Stimulated activated memory B cell treated with anti-CD40 and anti-IgM and Interleukin-4, amounts not matched to agents 10 μg/mL and 1 μg/mL and 100 μg/mL, for 72 hours (primary cell): Measurements from ENCODE around the gene HPCA.

Experiments
- ATAC-seq: fragments of 150-1000 bp; cut with Tn5 transposase; 2 replicates; pipeline ENCODE4 v1.10.0; 2021
- H3K27ac Mint-ChIP-seq: one replicate; pipeline ENCODE4 v1.8.0; 2022; ENCODE audit warnings: mild to moderate bottlenecking, mixed read lengths
- H3K27me3 Mint-ChIP-seq: one replicate; pipeline ENCODE4 v1.8.0; 2022; ENCODE audit warnings: mixed read lengths
- H3K36me3 Mint-ChIP-seq: one replicate; pipeline ENCODE4 v1.8.0; 2022; ENCODE audit warnings: mixed read lengths
- H3K4me1 Mint-ChIP-seq: one replicate; pipeline ENCODE4 v1.8.0; 2022; ENCODE audit warnings: mixed read lengths
- H3K4me3 Mint-ChIP-seq: one replicate; pipeline ENCODE4 v1.8.0; 2022; ENCODE audit warnings: mild to moderate bottlenecking, moderate library complexity, mixed read lengths
- H3K9me3 Mint-ChIP-seq: one replicate; pipeline ENCODE4 v1.8.0; 2022; ENCODE audit warnings: mixed read lengths

HPCA gene

DNA sequence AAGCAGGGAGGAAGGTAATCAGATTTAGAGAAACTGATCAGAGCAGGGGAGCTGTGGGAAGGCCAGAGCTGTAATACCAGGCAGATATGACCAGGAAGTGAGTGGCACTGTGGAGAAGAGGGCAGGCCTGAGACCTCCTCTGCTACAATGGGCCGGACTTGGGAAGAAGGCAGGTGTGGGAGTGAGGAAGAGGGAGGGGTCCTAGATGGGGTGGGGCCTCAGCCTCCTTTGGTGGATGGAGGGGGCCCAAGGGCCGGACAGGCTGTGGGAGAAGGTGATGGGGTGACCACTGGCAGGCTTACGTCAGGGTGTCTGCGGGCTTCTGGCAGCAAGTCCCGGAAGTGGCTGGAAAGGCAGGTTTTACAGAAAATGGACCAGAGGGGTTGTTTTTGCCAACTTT is 5.0 kb upstream of the HPCA start:
- H3K27me3 Mint-ChIP-seq, result peaks cover 60% of the 10 kb centered on the region
- H3K27ac Mint-ChIP-seq, result no peak overlapping the region
- no peak overlapping the region for H3K4me3 Mint-ChIP-seq
- no peak for ATAC-seq
- H3K36me3 Mint-ChIP-seq, result no peaks in the 10 kb centered on the region
- peaks cover 4% of the 10 kb centered on the region for H3K4me1 Mint-ChIP-seq
- H3K9me3 Mint-ChIP-seq, result no peaks in the 10 kb centered on the region

- Mint-ChIP-seq H3K4me3 (no peak overlapping the region), H3K27me3 (peaks cover 61% of the 10 kb centered on the region), H3K4me1 (no peaks in the 10 kb centered on the region), H3K36me3 (no peaks in the 10 kb centered on the region), H3K9me3 (no peaks in the 10 kb centered on the region), H3K27ac (no peak overlapping the region)
- ATAC-seq, result no peak
These were observed 4.1 kb upstream of the HPCA start for GRCh38 chr1:32881871-32882850.

GRCh38 chr1:32883338-32884031 is 2.8 kb upstream of the HPCA start:
- H3K27me3 Mint-ChIP-seq, result peaks cover 63% of the 10 kb centered on the region
- H3K27ac Mint-ChIP-seq, result no peak overlapping the region
- H3K4me1 Mint-ChIP-seq, result no peaks in the 10 kb centered on the region
- H3K36me3 Mint-ChIP-seq, result no peaks in the 10 kb centered on the region
- no peaks in the 10 kb centered on the region for H3K9me3 Mint-ChIP-seq
- no peak overlapping the region for H3K4me3 Mint-ChIP-seq
- no peak for ATAC-seq

GRCh38 chr1:32884032-32884372 is 2.3 kb upstream of the HPCA start:
- no peaks in the 10 kb centered on the region for H3K4me1 Mint-ChIP-seq
- H3K4me3 Mint-ChIP-seq, result no peak overlapping the region
- H3K27ac Mint-ChIP-seq, result no peak overlapping the region

DNA sequence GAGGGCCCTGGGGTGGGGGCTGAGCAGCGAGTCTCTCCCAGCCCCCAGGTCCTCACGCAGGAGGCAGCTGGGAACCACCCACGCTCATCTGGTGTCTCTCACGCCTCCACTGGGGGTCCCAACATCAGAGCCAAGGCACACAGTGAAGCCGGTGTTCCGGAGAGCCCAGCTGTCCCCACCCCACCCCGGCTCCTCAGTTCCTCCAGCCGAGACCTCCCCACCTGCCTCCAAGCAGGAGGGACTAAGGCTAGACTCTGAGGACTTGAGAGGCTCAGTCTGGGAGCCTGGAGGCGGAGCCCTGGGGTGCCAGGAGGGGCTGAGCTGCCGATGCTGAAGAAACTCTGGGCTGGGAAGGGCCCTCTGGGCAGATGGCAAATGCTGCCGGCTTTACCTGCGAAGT is 1.6 kb upstream of the HPCA start:
- no peaks in the 10 kb centered on the region for H3K36me3 Mint-ChIP-seq
- no peaks in the 10 kb centered on the region for H3K9me3 Mint-ChIP-seq
- no peak overlapping the region for H3K27ac Mint-ChIP-seq
- ATAC-seq, result no peak
- H3K4me1 Mint-ChIP-seq, result no peaks in the 10 kb centered on the region
- H3K27me3 Mint-ChIP-seq, result peaks cover 76% of the 10 kb centered on the region
- no peak overlapping the region for H3K4me3 Mint-ChIP-seq

More at GRCh38 chr1:32884032-32884372, 2.3 kb upstream of the HPCA start:
- Mint-ChIP-seq H3K9me3 (no peaks in the 10 kb centered on the region), H3K36me3 (no peaks in the 10 kb centered on the region), H3K27me3 (peaks cover 68% of the 10 kb centered on the region)
- no peak for ATAC-seq

DNA sequence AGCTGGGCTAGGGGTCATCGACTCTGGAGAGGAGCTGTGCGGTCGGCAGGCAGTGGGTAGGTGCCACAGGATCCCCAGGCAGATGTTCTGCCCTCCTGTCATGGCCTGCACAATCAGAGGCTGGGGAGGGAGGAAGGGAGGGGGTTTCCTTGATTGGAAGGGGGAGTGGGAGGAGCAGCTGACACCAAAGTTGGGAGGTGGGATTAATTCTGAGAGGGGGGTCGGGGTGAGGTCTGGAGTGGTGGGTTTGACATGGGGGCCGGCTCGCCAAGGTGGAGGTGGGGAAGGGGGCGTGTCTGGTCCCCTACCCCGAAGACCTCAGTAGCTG is 651 bp upstream of the HPCA start:
- Mint-ChIP-seq H3K4me1 (no peaks in the 10 kb centered on the region), H3K4me3 (no peak overlapping the region), H3K27me3 (peaks cover 83% of the 10 kb centered on the region), H3K36me3 (no peaks in the 10 kb centered on the region), H3K9me3 (no peaks in the 10 kb centered on the region), H3K27ac (no peak overlapping the region)
- no peak for ATAC-seq

GRCh38 chr1:32886828-32887414 is 630 bp downstream of the HPCA start:
- Mint-ChIP-seq H3K27ac (no peak overlapping the region), H3K4me1 (peaks cover under 1% of the 10 kb centered on the region), H3K4me3 (no peak overlapping the region), H3K36me3 (peaks cover under 1% of the 10 kb centered on the region), H3K9me3 (no peaks in the 10 kb centered on the region), H3K27me3 (peaks cover 86% of the 10 kb centered on the region)
- no peak for ATAC-seq

DNA sequence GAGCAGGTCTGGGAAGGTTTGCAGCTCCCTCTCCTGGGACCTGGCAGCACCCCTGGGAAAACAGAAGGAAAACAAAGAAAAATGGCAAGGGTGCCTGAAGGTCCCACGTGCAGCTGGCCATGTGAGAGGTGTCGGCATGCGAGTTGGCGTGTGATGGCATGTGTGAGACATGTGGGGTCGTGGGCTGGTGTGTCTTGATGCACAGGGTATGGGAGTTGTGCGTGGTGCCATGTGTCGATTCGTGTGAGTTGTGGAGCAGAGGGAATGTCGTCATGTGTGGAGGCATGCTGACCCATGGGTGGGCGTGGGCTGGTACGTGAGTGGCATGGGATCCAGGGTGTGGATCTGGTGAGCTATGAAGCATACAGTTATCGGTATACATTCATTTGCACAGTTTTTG is 1.3 kb downstream of the HPCA start:
- peaks cover 93% of the 10 kb centered on the region for H3K27me3 Mint-ChIP-seq
- H3K4me3 Mint-ChIP-seq, result no peak overlapping the region

DNA sequence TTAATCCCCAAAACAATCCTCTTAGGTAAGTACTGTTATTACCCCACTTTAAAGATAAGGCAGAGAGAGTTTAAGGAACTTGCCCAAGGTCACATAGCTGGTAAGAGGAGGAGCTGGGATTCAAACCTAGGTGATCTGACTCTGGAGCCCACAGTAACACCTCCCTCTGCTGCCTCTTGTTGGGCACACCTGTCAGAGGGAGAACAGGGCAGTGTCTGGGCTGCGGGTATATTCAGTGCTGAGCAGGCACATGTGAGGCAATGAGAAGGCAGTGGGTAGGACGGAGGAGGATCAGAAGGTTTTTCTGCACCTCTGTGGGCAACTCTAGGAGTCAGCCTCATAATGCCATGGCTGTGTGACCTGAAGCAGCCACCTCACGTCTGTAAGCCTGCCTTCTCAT is 1.8 kb downstream of the HPCA start:
- no peak for ATAC-seq
- H3K27me3 Mint-ChIP-seq, result peaks cover 98% of the 10 kb centered on the region
- H3K27ac Mint-ChIP-seq, result no peak overlapping the region
- no peak overlapping the region for H3K4me3 Mint-ChIP-seq
- H3K36me3 Mint-ChIP-seq, result peaks cover 6% of the 10 kb centered on the region
- H3K4me1 Mint-ChIP-seq, result peaks cover 12% of the 10 kb centered on the region
- no peaks in the 10 kb centered on the region for H3K9me3 Mint-ChIP-seq

More for the DNA sequence above, 1.3 kb downstream of the HPCA start:
- no peak for ATAC-seq
- Mint-ChIP-seq H3K36me3 (peaks cover 6% of the 10 kb centered on the region), H3K4me1 (peaks cover 7% of the 10 kb centered on the region), H3K9me3 (no peaks in the 10 kb centered on the region), H3K27ac (no peak overlapping the region)

GRCh38 chr1:32888677-32889420 is 2.6 kb downstream of the HPCA start:
- H3K27me3 Mint-ChIP-seq, result peaks cover 98% of the 10 kb centered on the region

GRCh38 chr1:32889731-32890278 is 3.5 kb downstream of the HPCA start:
- Mint-ChIP-seq H3K27ac (no peak overlapping the region), H3K36me3 (peaks cover 6% of the 10 kb centered on the region), H3K27me3 (peaks cover 93% of the 10 kb centered on the region), H3K4me1 (peaks cover 20% of the 10 kb centered on the region), H3K9me3 (no peaks in the 10 kb centered on the region), H3K4me3 (no peak overlapping the region)
- ATAC-seq, result no peak

More at GRCh38 chr1:32888677-32889420, 2.6 kb downstream of the HPCA start:
- ATAC-seq, result no peak
- Mint-ChIP-seq H3K27ac (no peak overlapping the region), H3K4me3 (no peak overlapping the region), H3K4me1 (peaks cover 19% of the 10 kb centered on the region), H3K9me3 (no peaks in the 10 kb centered on the region), H3K36me3 (peaks cover 6% of the 10 kb centered on the region)

- H3K27ac Mint-ChIP-seq, result no peak overlapping the region
- peaks cover 20% of the 10 kb centered on the region for H3K4me1 Mint-ChIP-seq
- peaks cover 6% of the 10 kb centered on the region for H3K36me3 Mint-ChIP-seq
- H3K27me3 Mint-ChIP-seq, result peaks cover 93% of the 10 kb centered on the region
- no peak overlapping the region for H3K4me3 Mint-ChIP-seq
- ATAC-seq, result no peak
- H3K9me3 Mint-ChIP-seq, result no peaks in the 10 kb centered on the region
These were observed 4.4 kb downstream of the HPCA start for GRCh38 chr1:32890516-32891240.

GRCh38 chr1:32891241-32891570 is 4.9 kb downstream of the HPCA start:
- Mint-ChIP-seq H3K27ac (no peak overlapping the region), H3K4me1 (peaks cover 20% of the 10 kb centered on the region), H3K9me3 (no peaks in the 10 kb centered on the region), H3K36me3 (peaks cover 6% of the 10 kb centered on the region), H3K27me3 (peaks cover 93% of the 10 kb centered on the region), H3K4me3 (no peak overlapping the region)
- no peak for ATAC-seq

DNA sequence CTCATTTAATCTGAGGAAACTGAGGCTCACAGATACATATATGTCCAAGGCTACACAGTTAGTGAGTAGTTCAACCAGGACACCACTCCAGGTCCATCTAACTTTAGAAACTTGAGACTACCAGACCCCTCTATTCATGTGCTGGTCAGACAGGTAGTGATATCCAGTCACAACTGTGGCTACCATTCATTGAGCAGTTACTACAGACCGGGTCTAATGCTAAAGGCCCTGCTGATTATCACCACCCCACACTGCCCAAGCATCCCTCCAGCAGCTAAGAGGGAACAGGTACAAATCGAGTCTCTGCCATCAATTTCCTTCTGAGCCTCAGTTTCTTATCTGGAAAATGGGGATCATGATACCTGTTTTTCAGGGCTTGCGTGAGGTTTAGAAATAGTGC is 5.3 kb downstream of the HPCA start:
- peaks cover 95% of the 10 kb centered on the region for H3K27me3 Mint-ChIP-seq
- H3K9me3 Mint-ChIP-seq, result no peaks in the 10 kb centered on the region
- peaks cover 20% of the 10 kb centered on the region for H3K4me1 Mint-ChIP-seq
- H3K27ac Mint-ChIP-seq, result no peak overlapping the region
- peaks cover 6% of the 10 kb centered on the region for H3K36me3 Mint-ChIP-seq
- no peak for ATAC-seq
- H3K4me3 Mint-ChIP-seq, result no peak overlapping the region
